A673 (cell line): ENCODE results near the gene SHOX. TPM values are rescaled to one million over a fixed set of nuclear protein-coding genes. Genes with fewer than 3 reads are reported as not detected.
"Not testable (repeated sequence)": the region's sequence is repeated elsewhere in the genome, so short reads cannot be mapped to it uniquely, and the experiment has no call there.

Experiments
- BruUV-seq: library from RNA; stranded (reverse); fragments of 400-500 nt; replicated peaks from 2 replicates; lab custom pipeline; 2021; lab: Mats Ljungman, UMichigan
- CTCF ChIA-PET: fragments of 300-600 bp; sonication (Branson Sonifier 250); formaldehyde crosslinking; loops from one replicate; lab custom pipeline; 2022; ENCODE audit warnings: antibody characterized with exemption; lab: Charles Lee
- POLR2A ChIA-PET: fragments of 300-600 bp; sonication (Branson Sonifier 250); formaldehyde crosslinking; loops from one replicate; lab custom pipeline; 2022; ENCODE audit warnings: antibody characterized with exemption; ENCODE audit not compliant: low non-redundant PET; lab: Charles Lee
- DNase-seq: peaks from one replicate; pipeline ENCODE4 v3.0.0-alpha.2; 2015; ENCODE audit warnings: low spot score
- H3K27ac ChIP-seq: fragments of 200-600 bp; sonication (generic); 2 replicates; pipeline ENCODE4 v1.5.1; 2016; ENCODE audit warnings: mixed run types, low read depth, mild to moderate bottlenecking, mixed read lengths, antibody characterized with exemption, low read length; ENCODE audit not compliant: poor library complexity, severe bottlenecking
- H3K27me3 ChIP-seq: fragments of 200-600 bp; sonication (generic); replicated peaks from 2 replicates; pipeline ENCODE4 v1.6.1; 2017; ENCODE audit warnings: mixed run types, low read depth, mild to moderate bottlenecking, mixed read lengths, antibody characterized with exemption, low read length; ENCODE audit not compliant: insufficient read depth, poor library complexity
- H3K36me3 ChIP-seq: fragments of 200-600 bp; sonication (generic); 2 replicates; pipeline ENCODE4 v1.6.1; 2016; ENCODE audit warnings: mixed run types, mild to moderate bottlenecking, mixed read lengths, antibody characterized with exemption, low read length; ENCODE audit not compliant: insufficient read depth, poor library complexity, severe bottlenecking
- H3K4me1 ChIP-seq: fragments of 200-600 bp; sonication (generic); 2 replicates; pipeline ENCODE4 v1.6.1; 2017; ENCODE audit warnings: mixed run types, mild to moderate bottlenecking, mixed read lengths, antibody characterized with exemption, low read length; ENCODE audit not compliant: insufficient read depth, poor library complexity, severe bottlenecking
- H3K4me3 ChIP-seq: fragments of 200-600 bp; sonication (generic); 2 replicates; pipeline ENCODE4 v1.5.1; 2016; ENCODE audit warnings: low read depth, mixed run types, mild to moderate bottlenecking, mixed read lengths, low read length; ENCODE audit not compliant: poor library complexity, severe bottlenecking
- H3K9me3 ChIP-seq: fragments of 200-600 bp; sonication (generic); 2 replicates; pipeline ENCODE4 v1.6.1; 2016; ENCODE audit warnings: mixed run types, low read depth, mild to moderate bottlenecking, mixed read lengths, antibody characterized with exemption, low read length; ENCODE audit not compliant: poor library complexity, severe bottlenecking
- CTCF ChIP-seq: fragments of 300-800, 200-600 bp; sonication (generic); conservative IDR thresholded peaks from 2 replicates; pipeline ENCODE4 v1.5.1; 2017; ENCODE audit warnings: low read depth, mild to moderate bottlenecking, antibody characterized with exemption, low read length, moderate library complexity, mixed read lengths
- EZH2 ChIP-seq: fragments of 200-600 bp; sonication (generic); IDR thresholded peaks from 2 replicates; pipeline ENCODE4 v1.6.1; 2017; ENCODE audit warnings: borderline replicate concordance, low read depth, mild to moderate bottlenecking, mixed read lengths, antibody characterized with exemption, low read length; ENCODE audit not compliant: poor library complexity, severe bottlenecking
- intact Hi-C: fragments of 100-400 bp; cut with micrococcal nuclease; formaldehyde crosslinking; loops from one replicate; pipeline ENCODE4 v1.10.0; 2022; ENCODE audit not compliant: unreplicated experiment
- total RNA-seq: library from RNA; stranded (reverse); gene quantifications from 2 replicates; pipeline ENCODE4 v1.2.3, GENCODE V29; 2021

Gene SHOX
- total RNA-seq, 1 experiment from 2014 or later, result not detected

GRCh38 chrX:590693-591404 is 39.7 kb upstream of the SHOX start:
- no TSS peak for BruUV-seq
- ChIA-PET POLR2A (no interaction called here), CTCF (no interaction called here)
- no peak overlapping the region for H3K4me3 ChIP-seq
- no peak overlapping the region for H3K27ac ChIP-seq
- H3K9me3 ChIP-seq, result peaks cover 8% of the 10 kb centered on the region
- no peaks in the 10 kb centered on the region for H3K4me1 ChIP-seq
- H3K36me3 ChIP-seq, result no peaks in the 10 kb centered on the region
- TF ChIP-seq CTCF, result no peak
- no peak for TF ChIP-seq EZH2
- H3K27me3 ChIP-seq, result no peaks in the 10 kb centered on the region
- intact Hi-C loops, result no loop called here
- DNase-seq, result no peak

GRCh38 chrX:599837-600715 is 30.5 kb upstream of the SHOX start:
- intact Hi-C loops, result no loop called here
- no peaks in the 10 kb centered on the region for H3K4me1 ChIP-seq

GRCh38 chrX:603029-603428 is 27.6 kb upstream of the SHOX start:
- POLR2A ChIA-PET, H3K36me3 ChIP-seq, H3K27me3 ChIP-seq, H3K27ac ChIP-seq, H3K4me3 ChIP-seq, H3K9me3 ChIP-seq, BruUV-seq, H3K4me1 ChIP-seq, DNase-seq, intact Hi-C loops, CTCF ChIA-PET: not testable (repeated sequence)

More at GRCh38 chrX:599837-600715, 30.5 kb upstream of the SHOX start:
- Histone ChIP-seq H3K9me3 (peaks cover 13% of the 10 kb centered on the region), H3K36me3 (no peaks in the 10 kb centered on the region), H3K4me3 (no peak overlapping the region), H3K27ac (no peak overlapping the region), H3K27me3 (no peaks in the 10 kb centered on the region)
- no peak for DNase-seq
- ChIA-PET POLR2A (no interaction called here), CTCF (no interaction called here)
- BruUV-seq, result no TSS peak
- no peak for TF ChIP-seq CTCF
- TF ChIP-seq EZH2, result no peak

GRCh38 chrX:604616-605015 is 26.0 kb upstream of the SHOX start:
- H3K27me3 ChIP-seq, H3K27ac ChIP-seq, H3K4me1 ChIP-seq, BruUV-seq, DNase-seq, H3K9me3 ChIP-seq, H3K4me3 ChIP-seq, intact Hi-C loops, CTCF ChIA-PET, H3K36me3 ChIP-seq, POLR2A ChIA-PET: not testable (repeated sequence)

- intact Hi-C loops, BruUV-seq: not testable (repeated sequence)
Measured at GRCh38 chrX:608088-608487, 22.5 kb upstream of the SHOX start.

More at GRCh38 chrX:608088-608487, 22.5 kb upstream of the SHOX start:
- H3K9me3 ChIP-seq, H3K4me1 ChIP-seq, H3K36me3 ChIP-seq, H3K4me3 ChIP-seq, DNase-seq, H3K27me3 ChIP-seq, H3K27ac ChIP-seq, POLR2A ChIA-PET, CTCF ChIA-PET: not testable (repeated sequence)
